HT-29 (cell line): Measurements from ENCODE around the gene ADGRF1. TPM values are rescaled to one million over a fixed set of nuclear protein-coding genes. Genes with fewer than 3 reads are reported as not detected.
"Not testable (repeated sequence)": the region's sequence is repeated elsewhere in the genome, so short reads cannot be mapped to it uniquely, and the experiment has no call there.

Experiments used
- DNase-seq: peaks from one replicate; pipeline ENCODE4 v3.0.0-alpha.2; 2015; ENCODE audit warnings: low spot score
- total RNA-seq: library from RNA; depleted of rRNA; stranded (reverse); fragments of >200 nt; shearing (Covaris generic); gene quantifications from 2 replicates; pipeline ENCODE4 v1.2.3, GENCODE V29; 2014

ADGRF1 gene
- total RNA-seq, 1 experiment from 2014 or later, result 9.1 TPM

DNA sequence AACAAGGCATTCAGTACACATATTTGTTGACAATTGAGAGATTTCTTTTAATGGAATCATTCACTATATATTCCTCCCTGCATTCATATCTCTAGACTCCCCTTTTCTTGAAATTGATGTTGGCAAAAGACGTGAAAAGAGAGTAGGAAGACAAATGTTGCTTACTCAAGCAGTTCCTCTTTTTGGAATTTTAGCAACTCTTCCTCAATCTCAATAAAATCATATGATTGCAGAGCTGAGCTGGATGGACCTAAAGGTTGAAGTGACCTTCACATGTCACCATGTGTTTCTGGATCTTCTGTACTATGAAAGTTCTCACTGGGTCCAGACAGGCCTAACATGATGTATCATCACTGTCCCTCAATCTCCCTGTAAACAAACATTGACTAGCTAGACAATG is 18.6 kb downstream of the ADGRF1 start:
- no peak for DNase-seq

DNA sequence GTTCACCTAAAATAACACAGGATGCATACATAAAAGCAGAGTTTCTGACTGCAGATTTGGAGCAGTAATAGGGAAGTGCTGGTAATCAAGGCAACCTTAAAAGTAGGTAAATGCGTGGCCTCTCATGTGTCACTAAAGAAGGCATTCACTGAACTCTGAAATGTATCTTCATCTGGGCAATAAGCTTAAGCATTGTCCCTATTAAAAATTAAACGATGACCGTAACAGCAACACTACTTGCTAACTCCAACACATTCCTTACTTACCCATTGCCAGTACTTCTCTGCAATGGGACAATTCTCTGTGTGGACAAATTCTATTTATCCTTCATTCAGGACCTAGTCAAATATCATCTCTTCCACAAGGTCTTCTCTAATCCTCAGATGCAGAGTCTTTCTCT is 19.9 kb downstream of the ADGRF1 start:
- no peak for DNase-seq

DNA sequence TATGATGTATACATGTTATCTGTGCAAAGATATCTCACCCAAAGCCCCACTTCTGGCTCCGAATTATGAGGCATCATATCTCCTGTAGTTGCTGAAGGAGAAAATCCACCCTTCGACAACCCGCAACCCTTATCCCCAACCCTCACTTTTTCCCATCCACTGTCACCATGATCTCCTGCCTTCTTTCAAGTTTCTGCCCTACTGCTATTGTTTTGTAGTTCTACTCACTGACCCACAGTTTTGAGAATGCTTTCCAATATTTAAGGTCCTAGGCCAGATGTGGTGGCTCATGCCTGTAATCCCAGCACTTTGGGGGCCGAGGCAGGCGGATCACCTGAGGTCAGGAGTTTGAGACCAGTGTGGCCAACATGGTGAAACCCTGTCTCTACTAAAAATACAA is 22.2 kb downstream of the ADGRF1 start:
- DNase-seq, result no peak

DNA sequence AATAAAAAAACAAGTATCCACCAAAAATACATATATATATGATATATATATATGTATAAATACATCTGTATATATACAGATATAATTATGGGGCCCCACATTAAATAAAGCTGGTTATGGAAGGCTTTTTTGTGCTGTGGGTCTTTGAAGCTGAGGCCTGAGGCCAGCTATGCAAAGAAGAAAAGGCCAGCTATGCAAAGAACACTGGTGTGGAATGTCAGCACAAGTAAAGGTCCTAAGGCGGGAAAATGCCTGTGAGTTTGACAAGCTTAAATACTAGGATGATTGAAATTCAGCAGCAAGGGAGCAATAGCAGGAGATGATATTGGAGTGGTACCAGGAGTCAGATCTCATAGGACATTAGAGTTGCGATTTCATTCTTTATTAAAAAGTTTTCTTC is 25.2 kb downstream of the ADGRF1 start:
- DNase-seq, result no peak

DNA sequence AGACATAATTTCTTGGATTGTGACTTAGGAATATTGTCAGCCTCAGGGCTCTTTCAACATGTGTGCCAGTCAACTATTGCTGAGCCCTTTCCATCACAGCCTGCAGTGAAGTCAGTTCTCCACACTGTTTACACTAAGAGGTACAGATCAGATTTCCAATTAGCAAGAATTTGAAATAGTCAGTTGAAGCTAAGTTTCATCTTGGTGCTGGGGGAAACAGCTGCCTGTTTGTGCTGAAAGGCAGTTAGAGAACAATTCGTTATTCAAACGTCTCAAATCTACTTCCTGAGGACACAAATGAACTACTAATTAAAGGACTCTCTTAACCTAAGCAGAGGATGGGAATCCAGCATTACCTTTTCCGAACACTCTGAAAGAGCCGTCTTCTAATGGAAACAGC is 25.9 kb downstream of the ADGRF1 start:
- no peak for DNase-seq

DNA sequence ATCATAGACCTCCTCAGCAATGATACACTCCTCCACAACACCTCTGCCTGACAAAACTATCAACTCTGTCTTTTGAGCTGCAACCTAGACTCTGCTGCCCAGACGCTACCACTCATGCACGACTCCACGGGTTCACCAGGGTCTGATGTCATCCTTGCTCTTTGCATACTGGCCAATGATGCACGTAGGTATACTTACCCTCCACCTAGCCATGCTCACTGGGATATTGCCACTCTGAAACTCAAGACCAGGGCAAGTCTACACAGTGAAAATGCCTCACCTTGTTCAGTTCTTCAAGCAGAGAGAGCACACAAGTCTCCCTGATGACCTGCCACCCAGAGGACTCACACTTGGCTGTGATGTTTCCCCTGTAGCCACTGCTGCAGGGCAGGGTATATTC is 27.7 kb downstream of the ADGRF1 start:
- DNase-seq, result no peak

DNA sequence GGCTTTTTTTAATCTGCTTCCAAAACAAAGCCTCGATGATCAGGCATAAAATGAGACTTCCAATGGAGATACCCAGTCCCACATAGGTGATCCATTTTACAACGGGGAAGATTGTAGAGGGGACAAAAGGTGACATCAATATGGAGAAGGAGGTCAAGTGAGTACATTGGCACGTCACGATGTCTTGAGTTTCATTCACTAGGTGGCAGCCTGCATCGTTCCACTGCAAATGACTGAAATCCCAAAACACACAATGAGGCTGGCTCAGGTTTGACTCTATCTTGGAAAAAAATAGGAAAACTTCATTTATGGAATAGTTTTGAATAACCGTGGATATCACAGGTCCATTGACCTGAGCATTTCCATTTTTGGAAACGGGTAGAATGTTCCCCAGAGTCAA is 32.5 kb downstream of the ADGRF1 start:
- DNase-seq, result no peak

DNA sequence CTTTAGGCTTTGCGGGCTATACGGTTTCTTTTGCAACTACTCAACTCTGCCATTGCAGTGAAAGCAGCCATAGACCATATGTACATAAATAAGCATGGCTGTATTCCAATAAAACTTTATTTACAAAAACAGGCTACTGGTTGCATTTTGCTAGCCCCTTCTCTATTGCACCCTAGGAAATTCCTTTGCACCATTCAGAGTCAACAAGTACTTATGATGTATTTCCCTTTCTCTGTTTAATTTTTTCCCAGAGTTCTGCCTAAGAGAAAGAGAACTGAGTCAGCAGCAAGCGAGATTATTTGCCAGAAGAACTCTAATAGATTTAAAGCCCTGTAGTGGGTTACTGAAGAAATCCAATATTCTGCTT is 33.8 kb downstream of the ADGRF1 start:
- no peak for DNase-seq

DNA sequence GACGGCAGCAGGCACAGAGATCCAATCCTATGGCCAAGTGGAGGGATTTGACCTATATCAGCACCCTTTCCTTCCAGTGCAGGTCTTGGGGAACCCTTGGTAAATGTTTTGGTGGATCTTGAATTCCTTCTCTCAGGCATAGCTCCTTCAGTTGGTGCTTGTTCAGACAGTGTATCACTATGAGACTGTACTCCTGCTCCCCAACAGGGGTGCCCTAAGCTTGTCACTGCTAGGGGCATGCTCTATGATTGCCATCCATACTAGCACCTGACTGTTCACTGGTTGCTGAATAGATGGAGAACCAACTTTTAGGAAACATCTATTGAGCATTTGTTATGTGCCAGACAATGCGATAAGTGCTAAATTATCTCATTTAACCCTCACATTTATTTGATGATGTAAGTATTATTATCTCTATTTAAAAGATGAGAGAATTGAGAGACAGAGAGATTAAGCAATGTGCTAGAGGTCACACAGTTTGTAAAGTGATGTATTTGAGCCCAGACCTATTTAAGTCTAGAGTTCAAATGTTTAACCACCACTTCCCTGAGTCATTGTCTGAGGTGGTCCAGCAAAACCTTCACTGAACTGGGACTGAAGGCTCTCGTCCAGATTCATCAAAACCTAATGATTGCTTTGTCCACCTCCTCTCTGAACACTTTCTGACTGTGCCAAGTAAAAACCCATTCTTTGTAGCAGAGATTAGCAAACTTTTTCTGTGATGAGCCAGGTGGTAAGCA is 34.3 kb downstream of the ADGRF1 start:
- DNase-seq, result no peak

DNA sequence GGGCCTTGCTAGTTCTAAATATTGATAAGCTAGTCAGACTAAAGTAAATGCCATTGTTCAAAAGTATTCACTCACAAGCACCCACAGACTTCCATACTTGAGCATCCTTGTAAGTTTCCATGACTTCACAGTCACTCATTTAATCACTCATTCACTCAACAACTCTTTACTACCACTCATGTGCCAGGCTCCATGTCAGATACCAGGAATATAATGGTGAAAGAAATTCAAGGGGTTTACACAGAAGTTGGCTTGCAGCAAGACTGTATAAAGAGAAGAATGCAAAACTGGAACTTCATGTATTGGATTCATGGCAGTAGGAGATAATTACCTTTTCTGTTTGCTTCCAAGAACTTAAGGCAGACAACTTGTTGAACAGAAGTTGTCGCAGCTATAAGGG is 36.6 kb downstream of the ADGRF1 start:
- DNase-seq, result no peak

DNA sequence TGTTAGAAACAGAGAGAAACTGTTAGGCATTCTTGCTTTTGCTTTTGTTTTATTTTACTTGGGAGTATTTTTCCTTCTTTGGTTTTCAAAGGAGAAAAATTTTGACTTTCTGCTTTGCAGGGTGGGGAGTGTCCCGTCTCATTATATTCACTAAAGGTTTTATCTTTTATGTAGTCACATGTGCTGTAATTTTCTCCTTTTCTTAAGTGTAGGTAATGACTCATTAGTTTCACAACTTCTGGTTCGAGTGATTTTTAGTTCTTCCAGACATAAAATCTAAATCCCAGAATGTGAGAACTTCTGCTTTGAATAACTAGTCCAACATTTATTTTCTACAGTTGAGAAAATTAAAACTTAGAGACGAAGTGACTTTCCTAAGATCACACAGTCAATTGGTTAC is 37.7 kb downstream of the ADGRF1 start:
- no peak for DNase-seq

DNA sequence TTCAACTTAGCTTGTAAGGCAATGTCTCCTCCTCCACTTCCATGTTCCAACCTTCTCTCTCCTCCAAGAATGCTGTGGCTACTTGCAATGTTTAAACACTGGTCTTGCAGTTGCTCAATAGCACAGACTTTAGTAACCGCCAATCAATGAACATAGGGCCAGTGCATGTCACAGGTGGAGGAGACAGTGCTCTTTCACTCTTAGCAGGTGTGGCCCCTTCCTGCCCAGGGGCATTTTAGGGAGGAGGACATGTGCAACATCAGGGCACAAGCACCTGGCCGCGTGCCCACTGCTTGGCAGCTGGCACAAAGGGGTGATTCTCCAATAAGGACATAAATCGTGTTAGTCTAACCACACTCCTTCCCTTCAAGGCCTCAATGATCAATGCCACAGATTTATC is 41.3 kb downstream of the ADGRF1 start:
- DNase-seq, result no peak

DNA sequence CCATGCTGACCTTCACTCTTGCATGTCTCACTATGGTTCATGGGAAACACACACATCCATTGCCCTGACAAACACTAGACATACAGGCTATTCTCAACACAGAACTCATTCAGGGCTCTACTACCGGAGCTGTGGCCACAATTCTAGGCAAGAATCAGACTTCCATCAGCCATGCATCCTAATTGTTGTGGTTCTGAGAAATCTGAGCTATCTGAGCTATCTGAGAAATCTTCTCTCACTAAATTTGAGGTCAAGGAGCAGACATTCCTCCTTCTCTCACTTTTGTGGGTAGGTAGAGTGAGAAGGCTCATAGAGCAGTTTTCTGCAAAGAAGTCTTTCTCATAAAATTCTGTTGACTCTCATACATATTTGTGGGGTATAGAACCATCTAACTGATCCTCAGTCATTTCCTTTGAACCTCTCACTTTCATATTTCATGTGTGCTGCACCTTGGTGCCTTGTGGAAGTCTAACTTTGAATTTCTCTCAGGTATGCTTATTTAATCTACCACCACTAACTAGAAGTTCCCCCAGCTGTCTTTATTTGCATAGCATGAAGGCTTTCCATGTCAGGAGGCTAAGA is 43.6 kb downstream of the ADGRF1 start:
- no peak for DNase-seq

DNA sequence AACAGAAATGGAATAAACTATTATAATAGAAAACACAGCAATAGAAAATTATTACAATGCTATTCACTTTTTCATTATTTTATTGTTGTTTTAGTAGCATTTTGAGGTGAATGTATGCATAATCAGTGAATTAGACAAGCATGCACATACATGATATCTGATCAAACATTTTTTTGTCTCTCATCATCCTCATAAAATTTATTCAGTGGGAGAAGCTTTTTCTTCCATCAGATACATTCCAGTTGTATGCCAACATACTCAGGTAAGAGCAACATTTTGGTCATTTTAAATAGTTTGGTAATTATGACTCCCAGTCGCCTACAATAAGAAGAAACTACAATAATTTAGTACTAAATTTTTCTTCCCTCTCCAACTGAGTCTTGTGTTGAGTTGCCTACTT is 44.5 kb downstream of the ADGRF1 start:
- DNase-seq, result no peak

DNA sequence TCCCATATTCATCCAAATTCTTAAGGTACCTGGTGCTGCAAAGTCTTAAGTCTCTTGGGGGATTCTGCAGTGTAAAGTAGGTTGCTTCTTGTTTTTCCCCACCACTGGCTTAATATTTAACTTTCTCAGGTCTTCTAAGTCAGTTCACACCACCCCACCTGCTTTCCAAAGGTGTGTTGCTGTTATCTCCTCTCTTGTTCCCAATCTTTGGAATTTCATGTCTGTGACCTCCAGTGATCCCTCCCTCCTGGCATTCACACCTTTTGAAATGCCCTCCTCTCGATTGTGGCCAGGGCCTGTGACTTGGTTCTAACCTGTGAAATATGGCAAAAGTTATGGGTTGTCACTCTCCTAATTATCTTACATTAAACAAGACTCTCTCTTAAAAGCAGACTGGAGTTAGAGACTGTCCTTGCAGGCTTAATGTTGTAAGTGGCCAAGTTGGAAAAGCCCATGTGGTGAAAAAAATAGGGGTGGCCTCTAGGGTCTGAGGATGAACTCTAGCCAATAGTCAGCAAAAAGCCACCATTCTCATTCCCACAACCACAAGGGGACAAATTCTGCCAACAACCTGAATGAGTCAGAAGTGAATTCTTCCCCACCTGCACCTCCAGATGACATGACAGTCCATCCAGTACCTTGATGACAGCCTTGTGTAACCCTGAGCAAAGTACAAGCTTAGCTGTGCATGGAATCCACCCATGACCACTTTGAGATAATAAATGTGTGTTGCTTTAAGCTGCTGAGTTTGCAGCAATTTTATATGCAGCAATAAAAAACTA is 45.1 kb downstream of the ADGRF1 start:
- DNase-seq, result peak; percentile 54

DNA sequence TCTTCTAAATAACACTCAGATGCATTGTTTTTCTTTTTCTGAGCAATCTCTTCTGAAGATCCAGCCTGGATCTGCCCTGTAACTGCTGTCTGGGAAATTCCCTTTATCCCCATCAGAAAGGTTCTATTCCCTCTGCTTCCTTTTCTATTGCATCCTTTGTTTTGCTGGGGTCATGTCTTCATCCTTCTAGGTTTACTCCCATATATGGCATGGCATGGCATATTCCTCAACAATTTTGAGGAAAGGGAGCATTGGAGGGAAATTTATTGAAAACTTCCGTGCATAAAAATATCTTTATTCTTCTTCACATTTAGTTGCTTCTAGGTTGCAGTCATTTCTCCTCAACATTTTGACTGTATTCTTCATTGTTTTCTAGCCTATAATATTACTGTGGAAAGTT is 47.2 kb downstream of the ADGRF1 start:
- DNase-seq, result no peak

DNA sequence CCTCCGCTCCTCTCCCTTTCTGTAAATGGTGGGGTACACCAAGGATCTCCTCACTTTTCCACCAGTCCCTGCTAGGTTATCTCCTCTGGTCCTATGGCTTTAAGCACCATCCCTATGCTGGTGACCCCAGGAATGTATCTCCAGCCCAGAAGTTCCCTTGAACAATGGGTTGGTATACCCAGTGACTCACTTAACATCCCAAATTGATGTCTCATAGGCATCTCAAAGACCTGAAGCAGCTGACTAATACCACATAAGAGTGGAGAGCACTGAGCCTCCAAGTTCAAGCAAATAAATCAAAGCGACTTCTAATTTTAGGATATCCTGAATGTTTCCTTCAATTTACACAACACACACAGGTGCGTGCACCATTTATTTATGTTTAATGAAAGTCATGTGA is 48.3 kb downstream of the ADGRF1 start:
- peak; percentile 36 for DNase-seq

DNA sequence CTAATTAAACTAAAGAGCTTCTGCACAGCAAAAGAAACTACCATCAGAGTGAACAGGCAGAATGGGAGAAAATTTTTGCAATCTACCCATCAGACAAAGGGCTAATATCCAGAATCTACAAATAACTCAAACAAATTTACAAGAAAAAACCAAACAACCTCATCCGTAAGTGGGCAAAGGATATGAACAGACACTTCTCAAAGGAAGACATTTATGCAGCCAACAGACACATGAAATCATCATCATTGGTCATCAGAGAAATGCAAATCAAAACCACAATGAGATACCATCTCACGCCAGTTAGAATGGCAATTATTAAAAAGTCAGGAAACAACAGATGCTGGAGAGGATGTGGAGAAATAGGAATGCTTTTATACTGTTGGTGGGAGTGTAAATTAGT is 49.7 kb downstream of the ADGRF1 start:
- DNase-seq, result not testable (repeated sequence)

DNA sequence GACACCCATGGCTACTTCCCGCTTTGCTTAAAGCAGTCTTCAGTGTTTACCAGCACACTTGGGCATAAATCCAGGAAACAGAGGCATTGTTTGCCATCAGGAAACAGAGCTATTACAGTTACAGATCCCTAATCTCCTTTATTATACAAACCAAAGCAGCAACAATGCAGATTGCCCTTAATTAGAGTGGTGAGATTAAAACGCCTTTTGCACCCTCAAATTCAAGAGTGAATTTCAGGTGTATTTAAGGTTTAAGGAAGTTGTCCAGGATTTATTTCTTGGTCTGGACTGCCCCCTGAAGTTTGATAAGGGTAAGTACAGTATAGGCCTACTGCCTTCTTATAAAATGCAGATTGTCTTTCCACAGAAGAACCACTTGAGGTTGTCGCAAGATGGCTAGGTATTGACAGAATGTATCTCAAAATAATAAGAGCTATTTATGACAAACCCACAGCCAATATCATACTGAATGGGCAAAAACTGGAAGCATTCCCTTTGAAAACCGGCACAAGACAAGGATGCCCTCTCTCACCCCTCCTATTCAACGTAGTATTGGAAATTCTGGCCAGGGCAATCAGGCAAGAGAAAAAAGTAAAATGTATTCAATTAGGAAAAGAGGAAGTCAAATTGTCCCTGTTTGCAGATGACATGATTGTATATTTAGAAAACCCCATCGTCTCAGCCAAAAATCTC is 51.2 kb downstream of the ADGRF1 start:
- DNase-seq, result peak; percentile 95

DNA sequence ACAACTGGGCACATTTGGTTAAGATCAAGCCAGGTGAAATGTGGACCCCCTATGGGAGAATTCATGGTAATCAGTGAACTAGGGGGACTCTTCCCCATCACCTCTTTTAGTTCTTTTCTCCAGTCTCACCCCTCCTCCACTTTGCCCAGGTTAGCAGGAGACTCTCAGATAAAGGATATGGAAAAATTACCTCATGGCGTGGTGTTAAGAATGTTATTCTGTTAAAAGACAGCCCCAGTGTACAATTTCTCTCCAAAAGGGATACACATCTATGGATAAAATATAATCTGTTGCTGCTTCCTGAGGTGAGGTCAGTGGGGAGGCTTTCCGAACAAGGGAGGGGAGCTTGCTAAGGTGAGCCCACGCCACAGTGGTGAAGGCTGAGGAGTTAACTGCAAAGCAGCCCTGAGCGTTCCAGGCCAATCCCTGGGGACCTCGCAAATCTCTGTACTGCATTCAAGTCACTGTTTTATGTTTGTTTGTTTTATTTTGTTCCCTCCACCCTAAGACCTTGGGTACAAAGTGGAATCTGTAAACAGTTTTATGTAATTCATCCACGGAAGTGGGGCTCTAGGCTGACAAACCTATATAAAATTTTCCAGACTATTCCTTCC is 52.0 kb downstream of the ADGRF1 start:
- peak; percentile 31 for DNase-seq

DNA sequence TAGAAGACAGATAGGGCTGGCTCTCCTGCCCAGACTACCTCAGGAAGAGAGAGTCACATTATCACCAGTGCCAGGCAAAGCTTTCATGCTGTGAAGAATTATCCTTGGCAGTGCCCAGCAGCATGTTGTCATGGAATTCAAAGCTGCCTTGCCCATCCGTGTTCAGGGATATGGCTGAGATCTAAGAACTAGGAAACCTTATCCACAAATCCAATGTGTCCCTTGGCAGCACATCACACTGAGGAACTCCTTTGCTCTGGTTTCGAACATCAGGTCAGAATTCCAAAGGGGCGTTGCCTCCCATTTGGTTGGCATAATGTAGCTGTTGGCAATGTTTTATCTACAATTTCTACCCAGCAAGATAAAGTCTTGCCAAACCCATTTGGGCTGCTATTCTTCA is 52.7 kb downstream of the ADGRF1 start:
- no peak for DNase-seq

DNA sequence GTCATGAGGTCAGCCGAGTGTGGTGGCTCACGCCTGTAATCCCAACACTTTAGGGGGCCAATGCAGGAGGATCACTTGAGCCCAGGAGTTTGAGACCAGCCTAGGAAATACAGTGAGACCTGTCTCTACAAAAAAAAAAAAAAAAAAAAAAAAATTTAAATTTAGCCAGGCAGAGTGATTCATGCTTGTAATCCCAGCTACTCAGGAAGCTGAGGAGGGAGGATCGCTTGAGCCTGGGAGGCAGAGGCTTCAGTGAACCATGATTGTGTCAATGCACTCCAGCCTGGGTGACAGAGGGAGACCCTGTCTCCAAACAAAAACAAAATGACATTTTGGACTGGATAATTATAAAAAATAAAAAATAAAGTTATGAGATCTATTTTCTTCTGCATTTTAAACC is 56.2 kb downstream of the ADGRF1 start:
- no peak for DNase-seq
